Measurements from ENCODE around the gene ATP6V1B1.
"Not testable (repeated sequence)": the region's sequence is repeated elsewhere in the genome, so short reads cannot be mapped to it uniquely, and the experiment has no call there.

ATP6V1B1 gene

DNA sequence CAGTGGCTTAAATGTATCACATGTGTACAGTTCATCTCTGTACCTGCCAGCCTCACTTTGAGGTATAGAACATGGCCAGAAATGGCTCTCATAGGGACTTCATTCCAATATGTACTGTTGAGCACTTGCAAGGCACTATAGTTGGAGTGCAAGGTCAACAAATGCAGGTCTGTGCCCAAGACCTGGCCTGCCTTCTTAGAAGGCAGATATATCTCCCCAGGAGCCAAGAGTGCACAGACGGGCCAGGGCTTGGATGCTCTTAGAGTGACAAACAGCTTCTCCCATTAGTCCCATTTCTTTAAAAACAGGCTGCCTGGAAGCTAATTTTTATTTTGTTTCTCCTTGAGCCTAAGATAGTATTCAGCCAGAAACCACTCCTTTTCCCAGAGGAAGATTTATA, 51.7 kb downstream of the ATP6V1B1 start:
- H3K4me3 ChIP-seq (ENCODE audit: low read depth, low read length) = no peak overlapping the region

DNA sequence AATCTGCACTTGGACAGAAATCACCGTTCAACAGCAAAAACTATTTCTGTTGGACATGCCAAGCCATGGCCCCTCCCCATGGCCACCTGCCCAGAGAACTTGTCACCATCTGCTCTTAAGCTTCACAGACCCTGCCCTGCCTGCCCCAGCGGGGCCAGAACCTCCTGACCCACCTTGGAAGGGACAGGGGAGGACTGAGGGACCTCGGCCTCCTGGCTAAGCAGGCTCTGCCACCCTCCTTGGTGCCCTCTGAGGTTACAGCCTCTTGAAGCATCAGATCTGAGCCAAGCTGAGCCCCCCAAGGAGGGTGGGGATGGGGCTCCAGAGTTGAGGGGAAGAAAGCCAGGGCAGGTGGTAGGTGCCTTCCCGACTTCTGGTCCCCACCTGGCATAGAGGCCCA, 52.5 kb downstream of the ATP6V1B1 start:
- H3K4me3 ChIP-seq (ENCODE audit: low read depth, low read length) = no peak overlapping the region

DNA sequence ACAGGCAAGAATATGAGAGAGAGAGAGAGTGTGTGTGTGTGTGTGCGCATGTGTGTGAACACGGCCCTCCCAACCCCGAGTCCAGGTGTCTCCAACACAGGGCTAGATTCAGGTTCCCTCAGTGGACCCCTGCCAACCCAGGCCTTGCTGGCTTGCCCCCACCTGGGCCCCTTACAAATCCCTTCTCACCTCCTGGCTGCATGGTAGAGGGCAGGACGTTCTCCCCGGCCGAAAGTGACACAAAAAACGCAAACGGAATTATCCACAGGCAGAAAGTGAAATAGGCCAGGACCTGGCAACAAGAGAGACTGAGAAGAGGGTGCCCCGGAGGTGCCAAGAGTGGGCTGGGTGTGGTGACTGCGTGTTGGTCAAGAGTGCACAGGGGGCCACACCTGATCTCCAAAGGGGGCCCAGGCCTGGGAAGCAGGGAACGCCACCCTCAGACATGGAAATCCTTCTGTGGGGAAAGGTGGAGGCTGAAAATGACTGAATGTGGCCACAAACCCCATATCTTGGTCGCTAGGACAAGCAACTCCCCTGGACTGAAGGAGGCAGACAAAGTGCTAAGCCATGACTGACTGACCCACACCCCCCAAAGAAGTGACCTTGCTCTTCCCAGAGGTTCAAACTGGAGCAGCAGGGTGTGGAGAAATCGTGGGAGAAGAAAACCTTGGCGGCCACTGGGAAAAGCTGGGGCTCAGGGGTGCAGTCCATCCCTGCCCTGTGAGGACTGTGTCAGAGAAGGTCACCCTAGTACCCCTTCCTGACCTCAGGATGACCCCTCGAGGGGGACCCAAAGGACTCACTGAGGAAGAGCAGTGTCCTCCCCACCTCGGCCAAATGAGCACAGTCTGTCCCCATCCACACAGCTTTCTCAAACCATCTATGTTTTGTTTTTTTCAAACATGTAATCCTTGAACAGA, 53.3 kb downstream of the ATP6V1B1 start:
- no peak overlapping the region for H3K4me3 ChIP-seq (ENCODE audit: low read depth, low read length)

DNA sequence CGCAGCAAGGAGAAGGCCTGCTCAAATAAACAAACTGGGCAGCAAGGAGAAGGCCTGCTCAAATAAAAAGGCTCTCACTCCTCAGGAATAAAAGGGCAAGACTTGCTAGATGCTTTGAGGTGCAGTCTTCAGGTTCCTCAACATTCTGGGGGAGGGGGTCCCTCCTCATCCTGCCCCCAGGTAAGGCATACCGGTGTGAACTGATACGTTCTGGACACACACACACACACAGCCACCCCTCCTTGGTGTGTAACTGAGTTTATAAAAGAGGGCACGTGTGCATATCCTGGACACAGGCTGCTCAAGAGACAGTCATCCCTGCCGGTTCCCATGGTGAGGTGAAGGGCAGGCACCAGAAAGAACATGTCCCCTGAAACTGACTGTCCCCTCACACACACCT, 54.5 kb downstream of the ATP6V1B1 start:
- H3K4me3 ChIP-seq (ENCODE audit: low read depth, low read length) = no peak overlapping the region

DNA sequence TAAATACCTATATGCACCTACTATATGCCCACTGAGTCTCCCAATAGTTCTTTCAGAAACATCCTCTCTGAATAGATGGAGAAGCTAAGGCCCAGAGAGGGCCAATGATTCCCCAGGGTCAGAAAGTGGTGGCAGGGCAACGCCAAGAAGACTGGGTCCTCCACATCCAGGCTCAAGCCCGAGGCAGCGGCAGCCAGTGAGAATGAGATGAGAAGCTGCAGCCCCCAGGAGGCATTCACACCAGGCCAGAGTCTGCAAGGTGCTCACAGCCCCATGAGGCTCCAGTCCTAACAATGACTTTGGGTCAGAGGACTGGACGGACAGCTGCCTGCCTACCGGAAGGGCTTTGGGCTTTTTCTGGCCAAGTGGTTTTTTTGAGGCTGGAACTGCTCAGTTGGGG, 55.4 kb downstream of the ATP6V1B1 start:
- H3K4me3 ChIP-seq (ENCODE audit: low read depth, low read length) = no peak overlapping the region

DNA sequence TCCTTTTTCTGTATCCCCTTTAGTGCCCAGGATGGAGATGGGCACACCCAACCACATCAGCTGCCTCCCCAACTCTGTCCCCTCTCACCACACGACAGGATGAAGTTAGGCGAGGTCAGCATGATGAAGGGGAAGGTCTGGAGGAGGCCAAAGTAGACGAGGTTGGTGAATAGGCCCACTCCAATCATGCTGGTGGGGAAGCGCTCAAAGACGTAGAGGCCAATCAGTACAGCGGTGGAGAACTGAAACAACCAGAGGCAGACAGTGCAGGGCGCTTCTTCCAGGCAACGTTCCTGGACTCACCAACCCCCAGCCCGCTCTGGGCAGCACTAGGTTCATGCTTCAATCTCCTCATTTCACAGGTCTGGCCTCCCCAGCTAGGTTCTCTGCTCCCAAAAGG, 56.0 kb downstream of the ATP6V1B1 start:
- H3K4me3 ChIP-seq (ENCODE audit: low read depth, low read length) = no peak overlapping the region

DNA sequence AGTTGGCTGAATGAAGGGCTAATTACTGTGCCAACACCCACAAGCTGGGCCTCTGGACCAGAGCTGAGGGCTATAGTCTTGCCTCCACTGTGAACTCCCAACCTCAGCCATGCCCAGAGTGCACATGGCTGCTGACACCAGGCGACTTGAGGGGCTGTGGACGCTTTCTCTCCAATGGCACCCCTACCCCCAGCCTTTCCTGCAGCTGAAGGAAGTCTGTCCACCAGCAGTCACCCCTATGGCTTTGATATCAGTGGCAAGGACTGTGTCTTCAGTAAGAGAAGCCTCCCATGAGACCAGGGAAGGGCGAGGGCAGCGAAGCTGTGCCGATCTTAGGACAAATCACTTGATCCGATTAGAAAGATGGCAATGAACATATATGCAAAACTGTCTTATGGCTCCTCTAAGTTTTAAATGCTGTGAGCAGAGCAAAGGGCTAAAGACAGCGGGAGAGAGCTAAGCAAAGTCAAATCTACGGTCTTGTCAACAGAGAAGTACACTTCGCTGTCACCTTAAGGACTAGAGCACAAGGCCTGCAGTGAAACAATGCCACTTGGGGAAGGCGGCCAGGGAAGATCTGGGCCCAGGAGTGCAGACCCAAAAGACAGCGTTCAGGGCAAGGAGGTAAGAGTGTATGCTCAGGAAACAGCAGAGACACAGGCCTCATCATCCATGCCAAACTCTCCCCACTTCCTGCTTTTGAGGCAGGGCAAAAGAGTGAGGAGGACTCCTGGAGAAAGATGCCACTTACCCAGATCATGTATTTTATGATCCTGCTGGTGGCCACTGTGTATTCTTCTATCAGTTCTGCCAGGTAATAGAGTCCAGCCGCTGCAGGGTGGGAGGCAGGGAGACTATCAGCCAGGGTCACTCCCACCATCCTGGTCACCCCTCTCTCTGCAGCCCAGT, 57.5 kb downstream of the ATP6V1B1 start:
- H3K4me3 ChIP-seq (ENCODE audit: low read depth, low read length) = no peak overlapping the region

DNA sequence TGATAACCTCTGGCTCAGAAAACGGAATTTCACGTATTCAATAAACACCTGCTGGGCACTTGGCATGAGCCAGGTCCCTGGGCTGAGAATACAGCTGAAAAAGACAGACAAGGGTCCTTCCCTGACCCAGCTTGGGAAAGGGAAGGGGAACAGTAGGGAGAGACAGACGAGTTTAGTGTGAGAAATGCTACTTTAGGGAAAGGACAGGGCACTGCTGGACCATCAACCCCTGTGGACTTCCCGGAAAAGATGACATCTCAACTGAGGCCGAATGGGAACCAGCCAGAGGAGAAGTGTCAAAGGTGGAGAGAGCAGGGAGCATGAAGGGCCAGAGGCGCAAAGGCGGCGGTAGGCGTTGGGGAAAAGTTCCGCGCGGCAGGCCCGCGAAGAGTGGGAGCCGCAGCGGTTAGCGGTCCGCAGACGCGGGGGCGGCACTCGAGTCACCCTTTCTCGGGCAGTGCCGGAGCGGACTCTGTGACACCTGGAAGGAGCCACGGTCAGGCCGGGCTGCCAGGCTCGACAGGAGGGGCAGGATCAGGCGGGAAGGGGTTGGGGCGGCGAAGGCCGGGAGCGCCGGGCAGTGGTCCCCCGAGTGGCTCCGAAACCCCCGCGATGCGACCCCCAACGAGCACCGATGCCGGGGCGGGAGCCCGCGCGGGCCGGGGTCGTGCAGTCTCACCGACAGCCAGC, 58.5 kb downstream of the ATP6V1B1 start:
- peak overlapping the region; percentile 85 for H3K4me3 ChIP-seq (ENCODE audit: low read depth, low read length)

DNA sequence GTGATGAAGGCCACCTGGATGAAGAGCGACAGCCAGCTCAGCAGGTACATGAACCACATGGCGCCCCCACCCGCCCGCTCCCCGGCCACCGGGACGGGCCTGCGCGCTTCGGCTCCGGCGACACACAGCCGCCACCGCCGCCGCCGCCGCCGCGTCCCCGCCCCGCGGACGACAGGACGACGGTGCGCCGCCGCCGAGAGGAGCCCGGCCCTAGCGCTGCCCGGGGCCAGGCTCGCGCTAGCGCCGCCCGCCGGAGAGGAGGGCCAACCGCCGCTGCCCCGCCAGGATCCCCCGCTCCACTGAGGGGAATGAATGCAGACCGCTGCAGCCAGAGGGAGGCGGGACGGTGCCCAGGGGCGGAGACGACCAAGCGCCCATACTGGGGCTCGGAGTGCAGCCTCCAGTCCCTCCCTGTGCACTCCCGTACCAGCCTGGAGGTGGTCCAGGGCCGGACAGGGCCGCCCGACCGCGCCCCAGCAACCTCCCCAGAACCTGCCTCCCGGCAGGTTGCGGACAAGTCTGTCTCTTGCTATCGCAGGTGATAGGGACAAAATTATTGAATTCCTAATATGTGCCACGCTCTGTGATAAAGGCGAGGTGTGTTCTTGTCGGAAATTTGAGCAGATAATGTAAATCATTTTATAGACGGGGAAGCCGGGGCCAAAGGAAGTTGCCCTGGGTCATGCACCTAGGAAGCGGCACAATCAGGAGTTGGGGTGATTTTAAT, 59.2 kb downstream of the ATP6V1B1 start, which contains the start of gene TEX261:
TEX261 (minus strand) TSS at position 175 of the 727 bp plus-strand sequence; CDS start at position 59, 116 bp downstream.
- peak within 1 kb of the TSS; percentile 85 for H3K4me3 ChIP-seq (ENCODE audit: low read depth, low read length)

DNA sequence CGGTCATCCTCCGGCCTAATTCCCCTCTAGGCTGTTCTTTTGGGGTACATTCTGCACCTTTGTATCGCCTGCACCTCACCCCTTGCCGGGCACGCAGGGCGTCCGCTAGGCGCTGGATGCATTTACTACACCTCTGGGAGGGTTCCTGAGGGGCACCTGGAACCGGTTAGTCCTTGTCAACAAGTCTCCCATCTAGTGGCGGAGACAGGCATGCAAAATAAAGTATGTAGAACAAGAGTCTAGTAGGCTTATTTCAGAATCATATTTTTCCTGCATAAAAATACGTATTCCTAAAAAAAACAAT, 59.7 kb downstream of the ATP6V1B1 start:
- peak overlapping the region; percentile 67 for H3K4me3 ChIP-seq (ENCODE audit: low read depth, low read length)

DNA sequence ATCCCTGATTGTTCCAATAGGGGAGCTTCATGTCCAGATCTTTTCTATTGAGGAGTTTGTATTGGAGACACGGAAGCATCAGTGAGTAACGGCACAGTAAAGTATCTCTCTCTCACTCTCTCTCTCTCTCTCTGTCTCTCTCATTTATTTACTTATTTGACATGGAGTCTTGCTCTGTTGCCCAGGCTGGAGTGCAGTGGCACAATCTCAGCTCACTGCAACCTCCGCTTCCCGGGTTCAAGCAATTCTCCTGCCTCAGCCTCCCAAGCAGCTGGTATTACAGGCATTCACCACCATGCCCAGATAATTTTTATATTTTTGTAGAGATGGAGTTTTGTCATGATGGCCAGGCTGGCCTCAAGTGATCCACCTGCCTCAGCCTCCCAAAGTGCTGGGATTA, 63.2 kb downstream of the ATP6V1B1 start:
- not testable (repeated sequence) for H3K4me3 ChIP-seq (ENCODE audit: low read depth, low read length)

DNA sequence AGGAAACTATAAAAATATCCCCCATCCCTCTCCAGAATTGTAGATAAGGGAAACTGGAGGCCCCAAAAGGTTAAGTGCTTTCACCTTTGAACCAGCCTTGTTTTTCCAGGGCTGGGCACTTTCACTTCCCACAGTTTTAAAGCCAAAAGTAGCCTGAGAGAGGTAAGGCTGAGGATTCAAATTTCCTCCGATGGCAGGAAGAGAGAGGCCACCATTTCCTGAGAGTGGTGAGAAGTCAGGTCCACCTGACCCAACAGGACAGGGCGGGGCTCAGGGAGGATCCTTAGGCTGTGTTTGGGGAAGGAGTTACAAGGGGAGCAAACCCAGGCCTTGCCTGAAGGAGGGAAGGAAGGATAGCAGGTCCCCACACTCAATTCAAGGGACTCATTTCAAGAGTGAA, 63.7 kb downstream of the ATP6V1B1 start:
- no peak overlapping the region for H3K4me3 ChIP-seq (ENCODE audit: low read depth, low read length)

DNA sequence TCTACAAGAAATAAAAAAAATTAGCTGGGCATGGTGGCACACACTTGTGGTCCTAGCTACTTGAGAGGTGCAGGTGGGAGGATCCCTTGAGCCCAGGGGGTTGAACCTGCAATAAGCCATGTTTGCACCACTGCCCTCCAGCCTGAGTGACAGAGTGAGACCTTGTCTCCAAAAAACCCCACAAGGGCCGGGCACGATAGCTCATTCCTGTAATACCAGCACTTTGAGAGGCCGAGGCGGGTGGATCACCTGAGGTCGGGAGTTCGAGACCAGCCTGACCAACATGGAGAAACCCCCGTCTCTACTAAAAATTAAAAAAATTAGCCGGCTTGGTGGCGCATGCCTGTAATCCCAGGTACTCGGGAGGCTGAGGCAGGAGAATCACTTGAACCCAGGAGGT, 64.2 kb downstream of the ATP6V1B1 start:
- not testable (repeated sequence) for H3K4me3 ChIP-seq (ENCODE audit: low read depth, low read length)

DNA sequence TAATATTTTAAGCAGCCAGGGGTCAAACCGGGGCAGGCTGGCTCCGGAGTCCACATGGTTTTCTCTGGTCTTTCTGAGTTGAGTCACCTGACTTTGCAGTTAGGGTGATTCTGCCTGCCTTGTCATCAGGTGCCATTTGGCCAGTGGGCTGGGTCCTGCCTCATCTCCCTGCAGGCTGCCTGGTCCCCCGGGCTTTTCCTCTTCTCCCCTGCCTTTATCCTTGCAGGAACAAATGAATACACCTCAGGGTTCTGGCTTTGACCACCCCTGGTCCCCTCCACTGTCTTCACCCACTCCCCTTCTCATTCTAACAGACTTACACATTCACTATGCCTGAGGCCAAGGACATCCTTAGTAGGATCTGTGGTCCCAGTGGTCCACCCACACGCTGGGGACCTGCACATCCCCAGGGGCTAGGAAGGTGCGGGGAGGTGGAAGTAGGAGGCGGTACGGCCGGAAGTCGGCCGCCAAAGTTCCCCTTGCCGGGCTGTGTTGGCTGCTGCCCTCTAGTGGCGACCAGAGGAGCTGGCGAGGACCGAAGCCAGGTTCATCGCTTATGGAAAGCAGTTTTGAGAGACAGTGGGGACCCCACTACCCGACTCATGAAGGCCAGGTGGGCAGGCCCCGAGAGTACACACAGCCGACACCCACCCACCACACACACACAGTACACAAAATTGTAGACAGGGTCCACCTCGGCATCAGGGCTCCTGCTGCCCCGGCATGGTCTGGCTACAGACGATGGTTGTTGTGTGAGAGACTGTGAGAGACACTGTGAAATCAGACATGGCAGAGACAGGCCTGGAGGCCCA, 65.3 kb downstream of the ATP6V1B1 start:
- no peak overlapping the region for H3K4me3 ChIP-seq (ENCODE audit: low read depth, low read length)

DNA sequence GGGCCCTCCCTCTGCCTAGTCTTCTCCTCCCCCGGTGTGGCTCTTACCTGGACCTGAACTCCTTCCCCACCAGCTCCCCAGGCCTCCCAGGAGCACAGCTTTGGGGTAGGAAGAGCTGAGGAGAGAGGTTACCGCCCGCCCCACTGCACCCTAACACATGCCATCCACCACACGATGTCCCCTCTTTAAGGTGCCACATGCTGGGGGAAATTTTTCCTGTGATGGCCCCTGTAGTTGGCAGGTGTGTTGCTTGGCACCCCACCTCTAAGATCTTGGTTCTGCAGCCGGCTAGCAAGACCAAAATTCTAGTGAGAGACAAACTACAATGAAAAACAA, 65.9 kb downstream of the ATP6V1B1 start:
- no peak overlapping the region for H3K4me3 ChIP-seq (ENCODE audit: low read depth, low read length)

DNA sequence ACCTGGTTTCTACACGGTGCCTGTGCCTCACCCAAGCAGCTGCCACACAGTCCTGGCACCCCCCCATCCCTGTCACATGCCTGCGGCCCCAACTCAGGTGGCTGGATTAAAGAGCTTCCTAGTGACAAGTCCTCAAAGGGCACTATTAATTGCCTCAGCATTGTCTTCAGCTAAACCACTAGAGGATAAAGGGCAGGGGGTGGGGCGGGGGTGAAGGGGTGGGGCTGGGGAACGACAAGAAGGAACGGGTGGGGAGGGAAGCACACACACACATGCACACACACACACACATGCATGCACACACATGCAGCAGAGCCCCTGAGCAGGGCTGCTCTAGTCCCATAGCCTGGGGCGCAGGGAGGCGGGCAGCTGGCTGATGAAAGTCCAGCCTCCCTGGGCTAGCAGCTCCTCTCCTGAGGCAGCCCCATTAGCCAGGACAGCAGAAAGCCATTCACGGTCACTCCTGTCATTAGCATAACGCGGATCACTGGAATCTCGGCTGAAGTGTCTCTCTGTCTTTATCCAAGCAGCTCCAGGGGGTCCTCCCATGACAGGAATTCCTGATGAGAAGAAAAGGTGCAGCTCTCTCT, 66.4 kb downstream of the ATP6V1B1 start:
- no peak overlapping the region for H3K4me3 ChIP-seq (ENCODE audit: low read depth, low read length)

DNA sequence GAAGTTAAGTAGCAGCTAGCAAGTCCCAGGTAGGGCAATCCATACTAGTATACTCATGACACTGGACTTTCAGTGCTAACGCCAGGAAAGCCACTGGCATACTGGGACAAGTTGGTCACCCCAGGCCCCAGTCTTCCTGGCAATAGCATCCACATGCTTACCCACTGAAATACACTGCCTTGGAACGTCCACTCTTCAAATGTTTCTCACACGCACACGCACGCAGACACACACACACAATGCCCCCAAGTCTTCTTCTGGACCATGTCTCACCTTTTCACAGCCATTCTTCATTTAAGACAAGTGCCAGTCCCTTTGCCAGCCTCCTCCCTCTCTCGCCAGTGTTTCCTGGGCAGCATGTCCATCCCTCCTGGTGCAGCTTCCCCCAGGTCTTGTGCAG, 67.7 kb downstream of the ATP6V1B1 start:
- no peak overlapping the region for H3K4me3 ChIP-seq (ENCODE audit: low read depth, low read length)

DNA sequence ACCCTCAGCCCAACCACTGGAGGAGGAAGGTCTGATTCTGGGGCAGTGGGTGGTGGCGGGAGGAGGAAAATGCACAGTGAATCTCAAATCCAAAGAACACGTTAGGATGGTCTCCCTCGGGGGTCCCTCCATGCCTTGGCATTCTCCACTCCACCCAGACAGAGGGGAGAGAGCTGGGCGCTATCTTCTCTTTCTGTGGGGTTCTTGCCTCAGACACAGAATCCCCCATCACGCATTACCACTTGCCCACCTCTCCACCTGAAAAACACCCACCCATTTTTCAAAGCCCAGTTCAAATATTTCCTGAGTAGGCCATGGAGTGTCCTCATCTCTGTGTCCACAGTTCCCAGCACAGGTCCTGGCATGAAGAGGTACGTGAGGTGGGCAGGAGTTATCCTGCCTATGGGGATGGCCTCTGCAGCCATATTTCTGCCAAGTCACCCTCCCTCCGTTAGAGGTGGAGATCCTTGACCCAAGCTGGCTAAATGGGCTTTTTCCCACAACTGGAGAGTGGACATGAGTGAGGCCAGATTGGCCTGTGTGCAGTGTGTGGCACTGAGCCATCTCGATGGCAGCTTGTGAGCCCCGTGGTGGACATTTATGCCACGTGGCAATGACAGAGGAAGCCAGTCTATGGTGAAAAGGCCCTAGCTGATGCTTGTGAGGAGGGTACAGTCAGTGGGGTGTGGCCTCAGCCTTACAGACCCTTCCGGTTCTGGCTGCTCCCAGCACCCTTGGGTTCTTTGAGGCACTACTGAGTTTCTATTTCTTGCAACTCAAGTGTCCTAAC, 68.5 kb downstream of the ATP6V1B1 start:
- no peak overlapping the region for H3K4me3 ChIP-seq (ENCODE audit: low read depth, low read length)

DNA sequence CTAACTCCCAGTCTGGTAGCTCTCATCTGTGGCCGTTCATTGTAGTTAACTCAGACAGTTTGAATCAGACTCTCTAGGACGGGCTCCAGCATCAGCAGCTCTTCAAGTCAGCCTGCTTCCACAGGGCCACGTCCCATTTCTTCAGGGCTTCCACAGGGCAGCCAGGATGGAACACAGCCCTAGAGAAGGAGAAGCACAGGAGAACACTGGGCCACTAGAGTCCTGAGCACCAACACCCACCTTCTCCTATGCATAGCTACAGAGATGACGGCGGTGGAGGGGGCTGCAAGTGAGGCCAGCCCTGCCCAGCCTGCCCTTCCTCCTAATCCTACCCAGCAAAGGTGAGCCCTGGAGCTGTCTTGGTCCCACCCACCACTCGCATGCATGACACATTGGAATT, 69.2 kb downstream of the ATP6V1B1 start:
- H3K4me3 ChIP-seq (ENCODE audit: low read depth, low read length) = no peak overlapping the region

All from iPS-11a (cell line).